Coronary artery (tissue), 2 donors: ENCODE data around the gene CERT1.

Experiments used
- DNase-seq: peaks from one replicate; pipeline ENCODE4 v3.0.0-alpha.2; 2017; ENCODE audit warnings: low spot score
- H3K27ac ChIP-seq, 2 donors: fragments of 200-600 bp; sonication (generic); one replicate each; pipeline ENCODE4 v1.5.1; 2016 to 2019
- H3K4me3 ChIP-seq: fragments of 200-600 bp; sonication (generic); 2 replicates; pipeline ENCODE4 v1.5.1; 2016; ENCODE audit warnings: mild to moderate bottlenecking, moderate library complexity
- CTCF ChIP-seq: fragments of 200-600 bp; sonication (generic); IDR thresholded peaks from one replicate; pipeline ENCODE4 v1.5.1; 2019; ENCODE audit warnings: antibody characterized with exemption

CERT1 gene

GRCh38 chr5:75473463-75473862 lies 38.0 kb downstream of the CERT1 start:
- no peak for DNase-seq
- no peak for TF ChIP-seq CTCF
- no peak overlapping the region for H3K4me3 ChIP-seq
- no peak overlapping the region for H3K27ac ChIP-seq

- Histone ChIP-seq H3K4me3 (no peak overlapping the region), H3K27ac (no peak overlapping the region)
- no peak for DNase-seq
- TF ChIP-seq CTCF, result no peak
Observed at GRCh38 chr5:75472973-75473372, 38.5 kb downstream of the CERT1 start.

GRCh38 chr5:75471193-75471592 lies 40.2 kb downstream of the CERT1 start:
- DNase-seq, result no peak
- TF ChIP-seq CTCF, result no peak
- Histone ChIP-seq H3K27ac (no peak overlapping the region), H3K4me3 (no peak overlapping the region)

GRCh38 chr5:75469017-75469416 lies 42.4 kb downstream of the CERT1 start:
- no peak for DNase-seq
- H3K4me3 ChIP-seq, result no peak overlapping the region
- no peak overlapping the region for H3K27ac ChIP-seq
- TF ChIP-seq CTCF, result no peak

- no peak for DNase-seq
- no peak for TF ChIP-seq CTCF
- H3K4me3 ChIP-seq, result no peak overlapping the region
- H3K27ac ChIP-seq, result no peak overlapping the region
Observed at GRCh38 chr5:75468593-75468992, 42.8 kb downstream of the CERT1 start.

- Histone ChIP-seq H3K4me3 (no peak overlapping the region), H3K27ac (no peak overlapping the region)
- no peak for TF ChIP-seq CTCF
- DNase-seq, result no peak
Observed at GRCh38 chr5:75466006-75466716, 45.3 kb downstream of the CERT1 start.

GRCh38 chr5:75465480-75465879 lies 45.9 kb downstream of the CERT1 start:
- no peak for DNase-seq
- Histone ChIP-seq H3K27ac (no peak overlapping the region), H3K4me3 (no peak overlapping the region)
- TF ChIP-seq CTCF, result no peak
